Thyroid gland (tissue), 4 donors: ENCODE data around the gene FOXP1. TPM values are rescaled to one million over a fixed set of nuclear protein-coding genes. Genes with fewer than 3 reads are reported as not detected.

ENCODE experiments used
- DNase-seq, 2 donors: peaks; one replicate each; pipeline ENCODE4 v3.0.0-alpha.2; 2019
- H3K27ac ChIP-seq, 3 donors: fragments of 200-600 bp; sonication (generic); 1 replicate in 2 of 3; 2 replicates in 1 of 3; pipeline ENCODE4 v1.5.1; 2016 to 2019; ENCODE audit warnings: mild to moderate bottlenecking in 1 of 3, moderate library complexity in 1 of 3
- H3K27me3 ChIP-seq: fragments of 200-600 bp; sonication (generic); one replicate; pipeline ENCODE4 v1.5.1; 2019
- H3K36me3 ChIP-seq, 2 donors: fragments of 200-600 bp; sonication (generic); one replicate each; pipeline ENCODE4 v1.5.1; 2016 to 2019
- H3K4me1 ChIP-seq, 2 donors: fragments of 200-600 bp; sonication (generic); one replicate each; pipeline ENCODE4 v1.5.1; 2017 to 2019
- H3K4me3 ChIP-seq, 3 donors: fragments of 200-600 bp; sonication (generic); replicated peaks in 1 of 3; 1 replicate in 2 of 3; 2 replicates in 1 of 3; pipeline ENCODE4 v1.5.1; 2016; ENCODE audit warnings: mild to moderate bottlenecking in 1 of 3
- H3K9me3 ChIP-seq: fragments of 200-600 bp; sonication (generic); one replicate; pipeline ENCODE4 v1.5.1; 2017
- CTCF ChIP-seq, 6 experiments: fragments of 200-600 bp in 3 of 6; fragments of 450-650 bp in 3 of 6; sonication (generic) in 3 of 6; IDR thresholded peaks; one replicate each; pipeline ENCODE4 v1.5.1; 2016 to 2019; ENCODE audit warnings: antibody characterized with exemption in 6 of 6, mild to moderate bottlenecking in 2 of 6, inconsistent platforms in 1 of 6, moderate library complexity in 1 of 6
- POLR2A ChIP-seq, 2 donors: fragments of 450-650 bp; IDR thresholded peaks; one replicate each; pipeline ENCODE4 v1.6.1; 2017; ENCODE audit warnings: antibody characterized with exemption in 2 of 2, mild to moderate bottlenecking in 2 of 2, moderate library complexity in 1 of 2
- WGBS, 2 donors: methylation state at CpG; one replicate each; pipeline ENCODE4 v1.1.5; 2017; 5-methylcytosine and 5-hydroxymethylcytosine counted together
- intact Hi-C: fragments of 100-400 bp; cut with DNase I; formaldehyde crosslinking; loops from one replicate; pipeline ENCODE4 v1.15.1; 2023
- total RNA-seq, 4 donors: library from RNA; depleted of rRNA; stranded (reverse); fragments of >200 nt; gene quantifications; one replicate each; pipeline ENCODE4 v1.2.3, GENCODE V29; 2016

Gene FOXP1
- total RNA-seq, 4 donors from 2014 or later = 111 to 187 (median 141) TPM

- intact Hi-C loops = no loop called here
- H3K4me1 ChIP-seq = peaks cover 9 to 12% of the 10 kb centered on the region in 2 donors
- 94 to 95% methylated on average over 1 of the region's 1 CpG for WGBS, 2 donors
- no peaks in the 10 kb centered on the region for H3K9me3 ChIP-seq
- DNase-seq = no peak
- H3K4me3 ChIP-seq = no peak overlapping the region
- no peaks in the 10 kb centered on the region for H3K27me3 ChIP-seq
- no peaks in the 10 kb centered on the region for H3K36me3 ChIP-seq
- TF ChIP-seq POLR2A (IDR thresholded peaks at IDR 0.05) (no peak), CTCF (IDR thresholded peaks at IDR 0.05) (no peak)
- H3K27ac ChIP-seq = no peak overlapping the region
Measured at GRCh38 chr3:71095511-71096291, 487.8 kb downstream of the FOXP1 start.

GRCh38 chr3:71094658-71095209, 488.8 kb downstream of the FOXP1 start:
- no peaks in the 10 kb centered on the region for H3K36me3 ChIP-seq
- no peak for TF ChIP-seq CTCF (IDR thresholded peaks at IDR 0.05)
- TF ChIP-seq POLR2A (IDR thresholded peaks at IDR 0.05) = no peak
- no peak overlapping the region for H3K4me3 ChIP-seq
- no peak overlapping the region for H3K27ac ChIP-seq
- DNase-seq = no peak
- WGBS, 2 donors = 95 to 98% methylated on average over 5 of the region's 5 CpGs
- no peaks in the 10 kb centered on the region for H3K9me3 ChIP-seq
- H3K4me1 ChIP-seq = peaks cover 0 to 3% of the 10 kb centered on the region in 2 donors
- no peaks in the 10 kb centered on the region for H3K27me3 ChIP-seq
- intact Hi-C loops = no loop called here

- no peak for DNase-seq
- Histone ChIP-seq H3K4me1 (peaks cover 0 to 3% of the 10 kb centered on the region in 2 donors), H3K9me3 (no peaks in the 10 kb centered on the region), H3K27me3 (no peaks in the 10 kb centered on the region), H3K4me3 (no peak overlapping the region), H3K27ac (no peak overlapping the region), H3K36me3 (no peaks in the 10 kb centered on the region)
- intact Hi-C loops = no loop called here
- TF ChIP-seq POLR2A (IDR thresholded peaks at IDR 0.05) (no peak), CTCF (IDR thresholded peaks at IDR 0.05) (no peak)
- 95 to 98% methylated on average over 4 of the region's 4 CpGs for WGBS, 2 donors
Measured at GRCh38 chr3:71092665-71093064, 490.9 kb downstream of the FOXP1 start.

GRCh38 chr3:71090207-71090606, 493.3 kb downstream of the FOXP1 start:
- H3K9me3 ChIP-seq = no peaks in the 10 kb centered on the region
- no peak overlapping the region for H3K27ac ChIP-seq
- H3K4me3 ChIP-seq = no peak overlapping the region
- intact Hi-C loops = no loop called here
- no peak for DNase-seq
- TF ChIP-seq CTCF (IDR thresholded peaks at IDR 0.05) (no peak), POLR2A (IDR thresholded peaks at IDR 0.05) (no peak)
- no peaks in the 10 kb centered on the region for H3K36me3 ChIP-seq
- WGBS, 2 donors = 85 to 88% methylated on average over 3 of the region's 3 CpGs
- H3K27me3 ChIP-seq = no peaks in the 10 kb centered on the region
- no peaks in the 10 kb centered on the region for H3K4me1 ChIP-seq

- no peaks in the 10 kb centered on the region for H3K9me3 ChIP-seq
- no peaks in the 10 kb centered on the region for H3K36me3 ChIP-seq
- WGBS, 2 donors = 97 to 100% methylated on average over 1 to 3 of the region's 3 CpGs
- no peak overlapping the region for H3K27ac ChIP-seq
- intact Hi-C loops = no loop called here
- H3K27me3 ChIP-seq = no peaks in the 10 kb centered on the region
- DNase-seq = no peak
- TF ChIP-seq CTCF (IDR thresholded peaks at IDR 0.05) (no peak), POLR2A (IDR thresholded peaks at IDR 0.05) (no peak)
- no peak overlapping the region for H3K4me3 ChIP-seq
- H3K4me1 ChIP-seq = no peaks in the 10 kb centered on the region
Measured at GRCh38 chr3:71089271-71089847, 494.2 kb downstream of the FOXP1 start.
